GM19240 (cell line): ENCODE measurements around the gene ENPP5.
"Not testable (repeated sequence)": the region's sequence is repeated elsewhere in the genome, so short reads cannot be mapped to it uniquely, and the experiment has no call there.

Source experiments
- DNase-seq: peaks from one replicate; pipeline ENCODE4 v3.0.0; 2011; ENCODE audit warnings: low spot score; ENCODE audit not compliant: insufficient read length

Gene ENPP5

GRCh38 chr6:46175446-46175845 is 4.7 kb upstream of the ENPP5 start:
- peak; percentile 15 for DNase-seq

GRCh38 chr6:46174904-46175303 is 4.1 kb upstream of the ENPP5 start:
- no peak for DNase-seq

GRCh38 chr6:46172176-46172575 is 1.4 kb upstream of the ENPP5 start:
- no peak for DNase-seq

GRCh38 chr6:46160102-46160501 is 10.7 kb downstream of the ENPP5 start:
- DNase-seq, result no peak

- no peak for DNase-seq
Measured at GRCh38 chr6:46159229-46159628, 11.6 kb downstream of the ENPP5 start.

GRCh38 chr6:46156701-46157100 is 14.1 kb downstream of the ENPP5 start:
- DNase-seq, result no peak

- not testable (repeated sequence) for DNase-seq
Measured at GRCh38 chr6:46149066-46149465, 21.7 kb downstream of the ENPP5 start.

GRCh38 chr6:46144270-46144669 is 26.5 kb downstream of the ENPP5 start:
- no peak for DNase-seq

- no peak for DNase-seq
Measured at GRCh38 chr6:46138281-46138680, 32.5 kb downstream of the ENPP5 start.

GRCh38 chr6:46137387-46137786 is 33.4 kb downstream of the ENPP5 start:
- no peak for DNase-seq

- no peak for DNase-seq
Measured at GRCh38 chr6:46136831-46137230, 33.9 kb downstream of the ENPP5 start.

GRCh38 chr6:46135176-46135575 is 35.6 kb downstream of the ENPP5 start:
- DNase-seq, result no peak

GRCh38 chr6:46134216-46134615 is 36.6 kb downstream of the ENPP5 start:
- no peak for DNase-seq

GRCh38 chr6:46131291-46131690 is 39.5 kb downstream of the ENPP5 start:
- DNase-seq, result not testable (repeated sequence)

- no peak for DNase-seq
Measured at GRCh38 chr6:46130666-46131065, 40.1 kb downstream of the ENPP5 start.

GRCh38 chr6:46129629-46130511 is 40.9 kb downstream of the ENPP5 start, which contains the start of gene ENPP4:
Gene ENPP4 (plus strand): TSS chr6:46129989. CDS start chr6:46139584, 9,595 bp downstream.
- peak; percentile 77 for DNase-seq

- no peak for DNase-seq
Measured at GRCh38 chr6:46129291-46129628, 41.5 kb downstream of the ENPP5 start.

GRCh38 chr6:46128476-46128875 is 42.3 kb downstream of the ENPP5 start:
- no peak for DNase-seq

GRCh38 chr6:46119679-46120078 is 51.1 kb downstream of the ENPP5 start:
- DNase-seq, result not testable (repeated sequence)

- DNase-seq, result no peak
Measured at GRCh38 chr6:46118836-46119235, 51.9 kb downstream of the ENPP5 start.

- DNase-seq, result no peak
Measured at GRCh38 chr6:46118157-46118556, 52.6 kb downstream of the ENPP5 start.

GRCh38 chr6:46116289-46116688 is 54.5 kb downstream of the ENPP5 start:
- no peak for DNase-seq

GRCh38 chr6:46115634-46116033 is 55.1 kb downstream of the ENPP5 start:
- no peak for DNase-seq
